T-helper 17 cell (primary cell): ENCODE results near the gene GIGYF2. TPM values are rescaled to one million over a fixed set of nuclear protein-coding genes. Genes with fewer than 3 reads are reported as not detected.

ENCODE experiments used
- ATAC-seq: fragments of 150-1000 bp; cut with Tn5 transposase; 2 replicates; pipeline ENCODE4 v1.10.0; 2021; ENCODE audit warnings: mild to moderate bottlenecking, moderate library complexity
- DNase-seq, 3 donors: peaks; one replicate each; pipeline versions ENCODE4 v3.0.0 to v3.0.0-alpha.2; 2020 to 2021
- H3K9me3 ChIP-seq: one replicate; pipeline ENCODE4 v1.7.0; 2013; ENCODE audit warnings: low read length, mild to moderate bottlenecking; ENCODE audit not compliant: control insufficient read depth, poor library complexity, severe bottlenecking
- H3K27ac Mint-ChIP-seq: one replicate; pipeline ENCODE4 v1.8.0; 2022; ENCODE audit warnings: mild to moderate bottlenecking, moderate library complexity, mixed read lengths
- H3K27me3 Mint-ChIP-seq: one replicate; pipeline ENCODE4 v1.8.0; 2022; ENCODE audit warnings: mixed read lengths
- H3K36me3 Mint-ChIP-seq: one replicate; pipeline ENCODE4 v1.8.0; 2022; ENCODE audit warnings: low read depth, mixed read lengths
- H3K4me1 Mint-ChIP-seq: one replicate; pipeline ENCODE4 v1.8.0; 2022; ENCODE audit warnings: mild to moderate bottlenecking, mixed read lengths
- H3K4me3 Mint-ChIP-seq: one replicate; pipeline ENCODE4 v1.8.0; 2022; ENCODE audit warnings: mild to moderate bottlenecking, moderate library complexity, mixed read lengths
- total RNA-seq, 4 donors: library from RNA in 2 of 4; stranded (reverse) in 2 of 4; gene quantifications; one replicate each; pipeline ENCODE4 v1.2.3 and lab custom pipeline; 2022 to 2026

The GIGYF2 gene
- total RNA-seq, 2 donors from 2014 or later: 55.9 to 62.9 TPM

GRCh38 chr2:232779934-232780333 is 82.8 kb downstream of the GIGYF2 start:
- Mint-ChIP-seq H3K4me3 (no peak overlapping the region), H3K4me1 (peaks cover 4% of the 10 kb centered on the region), H3K27me3 (no peaks in the 10 kb centered on the region), H3K27ac (no peak overlapping the region), H3K36me3 (peaks cover 2% of the 10 kb centered on the region)
- ATAC-seq (no peak), DNase-seq (no peak)
- no peaks in the 10 kb centered on the region for H3K9me3 ChIP-seq

GRCh38 chr2:232781765-232782164 is 84.6 kb downstream of the GIGYF2 start:
- ATAC-seq (peak; percentile 93), DNase-seq (no peak)
- Mint-ChIP-seq H3K27me3 (no peaks in the 10 kb centered on the region), H3K4me1 (no peaks in the 10 kb centered on the region), H3K36me3 (peaks cover 2% of the 10 kb centered on the region), H3K27ac (peak overlapping the region; percentile 21), H3K4me3 (no peak overlapping the region)
- no peaks in the 10 kb centered on the region for H3K9me3 ChIP-seq

GRCh38 chr2:232783278-232783677 is 86.1 kb downstream of the GIGYF2 start:
- H3K9me3 ChIP-seq: no peaks in the 10 kb centered on the region
- H3K36me3 Mint-ChIP-seq: peaks cover 2% of the 10 kb centered on the region
- no peak overlapping the region for H3K27ac Mint-ChIP-seq
- peaks cover 3% of the 10 kb centered on the region for H3K4me1 Mint-ChIP-seq
- no peak for ATAC-seq
- H3K27me3 Mint-ChIP-seq: no peaks in the 10 kb centered on the region
- H3K4me3 Mint-ChIP-seq: no peak overlapping the region
- no peak for DNase-seq

- peaks cover 8% of the 10 kb centered on the region for H3K4me1 Mint-ChIP-seq
- H3K9me3 ChIP-seq: no peaks in the 10 kb centered on the region
- no peak overlapping the region for H3K4me3 Mint-ChIP-seq
- H3K27me3 Mint-ChIP-seq: no peaks in the 10 kb centered on the region
- H3K36me3 Mint-ChIP-seq: peaks cover 14% of the 10 kb centered on the region
- DNase-seq (no peak), ATAC-seq (no peak)
- H3K27ac Mint-ChIP-seq: no peak overlapping the region
Observed at GRCh38 chr2:232787806-232788205, 90.7 kb downstream of the GIGYF2 start.

GRCh38 chr2:232789082-232789481 is 92.0 kb downstream of the GIGYF2 start:
- H3K4me3 Mint-ChIP-seq: no peak overlapping the region
- H3K27me3 Mint-ChIP-seq: no peaks in the 10 kb centered on the region
- peak overlapping the region; percentile 32 for H3K27ac Mint-ChIP-seq
- peaks cover 8% of the 10 kb centered on the region for H3K4me1 Mint-ChIP-seq
- no peak for ATAC-seq
- DNase-seq: no peak
- H3K36me3 Mint-ChIP-seq: peaks cover 14% of the 10 kb centered on the region
- H3K9me3 ChIP-seq: no peaks in the 10 kb centered on the region

- peaks cover 8% of the 10 kb centered on the region for H3K4me1 Mint-ChIP-seq
- H3K27me3 Mint-ChIP-seq: no peaks in the 10 kb centered on the region
- no peak for DNase-seq
- no peak for ATAC-seq
- H3K4me3 Mint-ChIP-seq: no peak overlapping the region
- H3K27ac Mint-ChIP-seq: no peak overlapping the region
- no peaks in the 10 kb centered on the region for H3K9me3 ChIP-seq
- H3K36me3 Mint-ChIP-seq: peaks cover 14% of the 10 kb centered on the region
Observed at GRCh38 chr2:232791518-232791917, 94.4 kb downstream of the GIGYF2 start.

- H3K36me3 Mint-ChIP-seq: peaks cover 14% of the 10 kb centered on the region
- no peaks in the 10 kb centered on the region for H3K27me3 Mint-ChIP-seq
- H3K9me3 ChIP-seq: no peaks in the 10 kb centered on the region
- peaks cover 5% of the 10 kb centered on the region for H3K4me1 Mint-ChIP-seq
- no peak overlapping the region for H3K27ac Mint-ChIP-seq
- no peak for DNase-seq
- no peak overlapping the region for H3K4me3 Mint-ChIP-seq
- no peak for ATAC-seq
Observed at GRCh38 chr2:232793271-232793670, 96.1 kb downstream of the GIGYF2 start.

GRCh38 chr2:232794981-232795380 is 97.8 kb downstream of the GIGYF2 start:
- no peak overlapping the region for H3K27ac Mint-ChIP-seq
- no peak overlapping the region for H3K4me3 Mint-ChIP-seq
- no peaks in the 10 kb centered on the region for H3K9me3 ChIP-seq
- peaks cover 5% of the 10 kb centered on the region for H3K4me1 Mint-ChIP-seq
- no peak for ATAC-seq
- peaks cover 10% of the 10 kb centered on the region for H3K36me3 Mint-ChIP-seq
- no peak for DNase-seq
- H3K27me3 Mint-ChIP-seq: no peaks in the 10 kb centered on the region

GRCh38 chr2:232795920-232796319 is 98.8 kb downstream of the GIGYF2 start:
- DNase-seq: no peak
- no peaks in the 10 kb centered on the region for H3K27me3 Mint-ChIP-seq
- H3K4me3 Mint-ChIP-seq: no peak overlapping the region
- no peak overlapping the region for H3K27ac Mint-ChIP-seq
- peaks cover 3% of the 10 kb centered on the region for H3K36me3 Mint-ChIP-seq
- peaks cover under 1% of the 10 kb centered on the region for H3K4me1 Mint-ChIP-seq
- ATAC-seq: no peak
- no peaks in the 10 kb centered on the region for H3K9me3 ChIP-seq

GRCh38 chr2:232798187-232798586 is 101.1 kb downstream of the GIGYF2 start:
- no peaks in the 10 kb centered on the region for H3K9me3 ChIP-seq
- no peak for ATAC-seq
- Mint-ChIP-seq H3K4me1 (no peaks in the 10 kb centered on the region), H3K27ac (no peak overlapping the region), H3K4me3 (no peak overlapping the region), H3K36me3 (no peaks in the 10 kb centered on the region), H3K27me3 (no peaks in the 10 kb centered on the region)
- no peak for DNase-seq

- H3K27me3 Mint-ChIP-seq: no peaks in the 10 kb centered on the region
- no peak overlapping the region for H3K27ac Mint-ChIP-seq
- ATAC-seq: no peak
Observed at GRCh38 chr2:232800166-232800565, 103.0 kb downstream of the GIGYF2 start.

GRCh38 chr2:232802091-232802490 is 105.0 kb downstream of the GIGYF2 start:
- Mint-ChIP-seq H3K36me3 (no peaks in the 10 kb centered on the region), H3K27ac (no peak overlapping the region), H3K4me1 (peaks cover 2% of the 10 kb centered on the region), H3K4me3 (no peak overlapping the region), H3K27me3 (no peaks in the 10 kb centered on the region)
- no peaks in the 10 kb centered on the region for H3K9me3 ChIP-seq
- ATAC-seq (no peak), DNase-seq (no peak)

More at GRCh38 chr2:232800166-232800565, 103.0 kb downstream of the GIGYF2 start:
- H3K9me3 ChIP-seq: no peaks in the 10 kb centered on the region
- peaks cover 1% of the 10 kb centered on the region for H3K4me1 Mint-ChIP-seq
- DNase-seq: no peak
- no peaks in the 10 kb centered on the region for H3K36me3 Mint-ChIP-seq
- no peak overlapping the region for H3K4me3 Mint-ChIP-seq

- H3K4me1 Mint-ChIP-seq: peaks cover 2% of the 10 kb centered on the region
- DNase-seq: no peak
- H3K9me3 ChIP-seq: no peaks in the 10 kb centered on the region
- no peak overlapping the region for H3K27ac Mint-ChIP-seq
- no peaks in the 10 kb centered on the region for H3K27me3 Mint-ChIP-seq
- no peak for ATAC-seq
- H3K36me3 Mint-ChIP-seq: no peaks in the 10 kb centered on the region
- H3K4me3 Mint-ChIP-seq: no peak overlapping the region
Observed at GRCh38 chr2:232809349-232810124, 112.4 kb downstream of the GIGYF2 start.

GRCh38 chr2:232810444-232810843 is 113.3 kb downstream of the GIGYF2 start:
- DNase-seq (no peak), ATAC-seq (no peak)
- Mint-ChIP-seq H3K27ac (no peak overlapping the region), H3K27me3 (no peaks in the 10 kb centered on the region), H3K4me1 (no peaks in the 10 kb centered on the region), H3K4me3 (no peak overlapping the region), H3K36me3 (no peaks in the 10 kb centered on the region)
- H3K9me3 ChIP-seq: no peaks in the 10 kb centered on the region
